ENCODE results near the gene SUB1. TPM values are rescaled to one million over a fixed set of nuclear protein-coding genes. Genes with fewer than 3 reads are reported as not detected.

The SUB1 gene
- total RNA-seq, 3 donors from 2014 or later (not counting 1 experiment from before 2014, with no cell fraction given), result 330 to 352 (median 338) TPM

DNA sequence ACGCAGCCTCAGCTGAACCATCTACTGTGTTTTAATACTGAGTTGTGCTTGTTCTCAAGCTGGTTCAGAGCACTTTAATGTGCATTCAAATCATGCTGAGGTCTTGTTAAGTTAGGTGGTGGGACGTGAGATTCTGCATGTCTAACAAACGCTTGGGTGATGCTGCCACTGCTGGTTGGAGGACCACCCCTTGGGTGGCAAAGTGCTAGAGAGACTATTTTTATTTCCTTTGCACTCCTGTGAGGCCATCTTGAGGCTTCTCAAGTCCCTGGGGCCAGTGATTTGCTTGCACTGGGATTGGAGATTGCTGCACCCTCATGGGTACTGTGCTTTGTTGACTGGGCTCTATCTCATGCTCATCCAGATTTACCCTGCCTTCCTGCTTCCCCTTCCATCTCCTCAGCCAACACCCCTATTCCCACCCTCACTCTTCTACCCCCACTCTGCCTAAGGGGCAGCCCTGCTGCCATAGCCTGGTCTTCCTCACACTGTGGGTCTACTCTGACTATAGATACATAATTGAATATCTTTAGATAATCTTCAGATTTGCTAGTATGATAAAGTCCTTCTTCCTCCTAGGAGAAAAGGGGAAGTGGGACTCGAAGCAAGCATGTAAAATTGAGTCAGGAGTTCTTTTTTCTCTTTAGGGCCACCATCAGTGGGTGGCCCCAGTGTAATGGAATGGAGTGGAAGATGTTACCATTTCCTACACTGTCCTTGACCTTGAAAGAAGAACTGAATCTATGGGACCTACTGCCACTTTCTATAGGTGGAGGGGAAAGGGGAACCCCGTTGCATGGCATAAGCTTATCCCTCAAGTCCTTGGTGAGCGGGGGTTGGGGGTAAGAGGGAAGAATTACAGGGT lies 45.1 kb upstream of the SUB1 start:
- Histone ChIP-seq H3K4me3 (ENCODE audit: low read length) (no peak overlapping the region), H3K9me3 (ENCODE audit: control insufficient read depth, insufficient read depth, low read length) (no peaks in the 10 kb centered on the region), H3K4me1 (ENCODE audit: control insufficient read depth, insufficient read depth, low read length) (peaks cover 19% of the 10 kb centered on the region), H3K36me3 (ENCODE audit: control insufficient read depth, insufficient read depth, low read length) (no peaks in the 10 kb centered on the region), H3K27me3 (ENCODE audit: control insufficient read depth, insufficient read depth, low read length) (no peaks in the 10 kb centered on the region), H3K27ac (ENCODE audit: low read length) (no peak overlapping the region)
- Mint-ChIP-seq H3K27ac (no peak overlapping the region), H3K4me3 (no peak overlapping the region), H3K27me3 (ENCODE audit: low read depth in 2 of 2) (peaks cover 0 to 5% of the 10 kb centered on the region in 2 donors), H3K36me3 (no peaks in the 10 kb centered on the region), H3K9me3 (no peaks in the 10 kb centered on the region), H3K4me1 (no peaks in the 10 kb centered on the region)
- 71% methylated on average over 6 of the region's 6 CpGs for WGBS (ENCODE audit: insufficient coverage)
- intact Hi-C loops (cut with micrococcal nuclease), result no loop called here
- TF ChIP-seq, protein P1, sequence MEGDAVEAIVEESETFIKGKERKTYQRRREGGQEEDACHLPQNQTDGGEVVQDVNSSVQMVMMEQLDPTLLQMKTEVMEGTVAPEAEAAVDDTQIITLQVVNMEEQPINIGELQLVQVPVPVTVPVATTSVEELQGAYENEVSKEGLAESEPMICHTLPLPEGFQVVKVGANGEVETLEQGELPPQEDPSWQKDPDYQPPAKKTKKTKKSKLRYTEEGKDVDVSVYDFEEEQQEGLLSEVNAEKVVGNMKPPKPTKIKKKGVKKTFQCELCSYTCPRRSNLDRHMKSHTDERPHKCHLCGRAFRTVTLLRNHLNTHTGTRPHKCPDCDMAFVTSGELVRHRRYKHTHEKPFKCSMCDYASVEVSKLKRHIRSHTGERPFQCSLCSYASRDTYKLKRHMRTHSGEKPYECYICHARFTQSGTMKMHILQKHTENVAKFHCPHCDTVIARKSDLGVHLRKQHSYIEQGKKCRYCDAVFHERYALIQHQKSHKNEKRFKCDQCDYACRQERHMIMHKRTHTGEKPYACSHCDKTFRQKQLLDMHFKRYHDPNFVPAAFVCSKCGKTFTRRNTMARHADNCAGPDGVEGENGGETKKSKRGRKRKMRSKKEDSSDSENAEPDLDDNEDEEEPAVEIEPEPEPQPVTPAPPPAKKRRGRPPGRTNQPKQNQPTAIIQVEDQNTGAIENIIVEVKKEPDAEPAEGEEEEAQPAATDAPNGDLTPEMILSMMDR (IDR thresholded peaks at IDR 0.05), result no peak
- ATAC-seq (peak in 1 of 3 donors; percentile 34), DNase-seq (no peak)

DNA sequence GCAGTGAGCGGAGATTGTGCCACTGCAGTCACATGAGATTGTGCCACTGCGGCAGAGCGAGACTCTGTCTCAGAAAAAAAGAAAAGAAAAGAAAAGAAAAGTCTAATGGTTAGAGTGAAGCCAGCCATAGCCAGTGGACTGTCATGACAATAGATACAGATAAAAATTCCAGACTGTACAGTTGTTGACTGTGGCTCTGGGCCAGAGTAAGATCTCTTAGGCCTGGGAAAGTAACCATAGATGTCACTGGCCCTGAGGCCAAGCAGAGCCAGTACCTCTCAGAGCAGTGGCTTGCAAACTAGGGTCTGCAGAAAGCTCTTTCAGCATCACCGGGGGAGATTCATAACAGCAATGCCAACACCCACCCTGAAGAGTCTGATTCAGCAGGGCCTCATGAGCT lies 44.1 kb upstream of the SUB1 start:
- no peak overlapping the region for H3K27ac ChIP-seq (ENCODE audit: low read length)
- Mint-ChIP-seq H3K36me3 (no peaks in the 10 kb centered on the region), H3K27ac (no peak overlapping the region), H3K4me1 (no peaks in the 10 kb centered on the region), H3K4me3 (no peak overlapping the region), H3K9me3 (no peaks in the 10 kb centered on the region), H3K27me3 (ENCODE audit: low read depth in 2 of 2) (peaks cover 0 to 5% of the 10 kb centered on the region in 2 donors)
- peaks cover 19% of the 10 kb centered on the region for H3K4me1 ChIP-seq (ENCODE audit: control insufficient read depth, insufficient read depth, low read length)
- DNase-seq, result no peak
- intact Hi-C loops (cut with micrococcal nuclease), result no loop called here
- no peaks in the 10 kb centered on the region for H3K36me3 ChIP-seq (ENCODE audit: control insufficient read depth, insufficient read depth, low read length)
- no peaks in the 10 kb centered on the region for H3K27me3 ChIP-seq (ENCODE audit: control insufficient read depth, insufficient read depth, low read length)
- ATAC-seq, result no peak
- H3K9me3 ChIP-seq (ENCODE audit: control insufficient read depth, insufficient read depth, low read length), result no peaks in the 10 kb centered on the region
- 99% methylated on average over 4 of the region's 4 CpGs for WGBS (ENCODE audit: insufficient coverage)
- TF ChIP-seq, protein P1 (IDR thresholded peaks at IDR 0.05), result no peak
- no peak overlapping the region for H3K4me3 ChIP-seq (ENCODE audit: low read length)

DNA sequence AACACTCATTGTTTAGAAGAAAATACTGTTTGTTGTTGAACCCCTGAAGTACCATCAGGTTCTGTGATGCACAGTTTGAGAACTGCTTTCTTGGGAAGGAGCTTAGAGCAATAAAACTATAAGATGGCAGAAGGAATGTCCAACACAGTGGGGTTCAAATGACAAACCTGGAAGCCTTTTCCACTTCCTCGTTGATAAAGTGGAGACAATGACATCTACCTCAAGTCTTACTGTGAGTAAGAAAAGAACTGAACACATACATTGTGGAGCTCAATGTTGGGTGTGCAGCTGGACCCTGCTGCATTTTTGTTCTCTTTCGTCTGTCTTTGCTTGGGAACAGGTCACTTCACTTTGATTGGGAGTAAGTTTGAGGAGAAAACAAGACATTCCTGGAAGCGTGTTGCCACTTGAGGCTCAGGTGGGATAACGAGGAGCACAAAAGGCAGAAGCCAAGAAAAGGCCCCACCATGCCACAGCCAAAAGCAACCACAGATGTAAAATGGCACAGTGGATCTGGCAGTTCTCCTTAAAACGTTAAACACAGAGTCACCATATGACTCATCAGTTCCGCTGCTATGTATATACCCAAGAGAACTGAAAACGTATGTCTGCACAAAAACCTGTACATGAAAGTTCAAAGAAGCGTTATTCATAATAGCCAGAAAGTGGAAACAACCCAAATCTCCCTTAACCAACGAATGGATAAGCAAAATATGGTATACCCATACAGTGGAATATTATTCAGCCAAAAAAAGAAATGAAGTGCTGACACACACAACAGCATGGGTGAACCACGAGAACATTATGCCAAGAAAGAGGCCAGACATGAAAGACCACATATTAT lies 42.9 kb upstream of the SUB1 start:
- Mint-ChIP-seq H3K4me1 (no peaks in the 10 kb centered on the region), H3K27me3 (ENCODE audit: low read depth in 2 of 2) (peaks cover 0 to 5% of the 10 kb centered on the region in 2 donors), H3K4me3 (no peak overlapping the region), H3K27ac (no peak overlapping the region), H3K9me3 (no peaks in the 10 kb centered on the region), H3K36me3 (no peaks in the 10 kb centered on the region)
- DNase-seq (peak in 1 of 2 donors; percentile 41), ATAC-seq (no peak)
- 64% methylated on average over 10 of the region's 10 CpGs for WGBS (ENCODE audit: insufficient coverage)
- Histone ChIP-seq H3K27ac (ENCODE audit: low read length) (no peak overlapping the region), H3K9me3 (ENCODE audit: control insufficient read depth, insufficient read depth, low read length) (no peaks in the 10 kb centered on the region), H3K27me3 (ENCODE audit: control insufficient read depth, insufficient read depth, low read length) (no peaks in the 10 kb centered on the region), H3K4me1 (ENCODE audit: control insufficient read depth, insufficient read depth, low read length) (peaks cover 19% of the 10 kb centered on the region), H3K36me3 (ENCODE audit: control insufficient read depth, insufficient read depth, low read length) (no peaks in the 10 kb centered on the region), H3K4me3 (ENCODE audit: low read length) (no peak overlapping the region)
- TF ChIP-seq, protein P1 (IDR thresholded peaks at IDR 0.05), result no peak
- intact Hi-C loops (cut with micrococcal nuclease), result no loop called here
